Hematopoietic multipotent progenitor cell (in vitro differentiated cells): Measurements from ENCODE around the gene SIX1. TPM values are rescaled to one million over a fixed set of nuclear protein-coding genes. Genes with fewer than 3 reads are reported as not detected.

Source experiments
- DNase-seq, 3 donors: peaks; one replicate each; pipeline ENCODE4 v3.0.0-alpha.2; 2011 to 2015; ENCODE audit warnings: low read depth in 2 of 3, low spot score in 2 of 3
- total RNA-seq: library from RNA; depleted of rRNA; stranded (reverse); fragments of >200 nt; gene quantifications from one replicate; pipeline ENCODE4 v1.2.3, GENCODE V29; 2012

The SIX1 gene
- total RNA-seq, 1 donor, result not detected

DNA sequence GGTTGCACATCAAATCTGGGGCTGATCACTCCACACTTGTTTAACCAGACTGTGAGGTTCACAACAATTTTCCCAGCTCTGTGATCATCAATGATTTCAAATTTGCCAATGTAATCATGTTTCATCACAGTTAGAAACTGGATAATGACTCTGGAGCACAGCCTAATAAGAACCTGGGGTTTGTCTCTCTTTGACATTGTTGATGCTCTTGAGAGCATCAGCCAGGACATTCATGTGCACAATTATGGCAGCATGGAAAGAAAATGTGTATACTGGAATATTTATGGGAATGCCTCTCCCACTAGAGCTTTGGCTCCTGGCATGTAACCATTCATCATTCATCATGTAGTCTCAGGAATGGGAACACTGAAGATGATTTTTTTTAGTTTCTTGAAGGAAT lies 47.0 kb downstream of the SIX1 start:
- DNase-seq, result no peak

DNA sequence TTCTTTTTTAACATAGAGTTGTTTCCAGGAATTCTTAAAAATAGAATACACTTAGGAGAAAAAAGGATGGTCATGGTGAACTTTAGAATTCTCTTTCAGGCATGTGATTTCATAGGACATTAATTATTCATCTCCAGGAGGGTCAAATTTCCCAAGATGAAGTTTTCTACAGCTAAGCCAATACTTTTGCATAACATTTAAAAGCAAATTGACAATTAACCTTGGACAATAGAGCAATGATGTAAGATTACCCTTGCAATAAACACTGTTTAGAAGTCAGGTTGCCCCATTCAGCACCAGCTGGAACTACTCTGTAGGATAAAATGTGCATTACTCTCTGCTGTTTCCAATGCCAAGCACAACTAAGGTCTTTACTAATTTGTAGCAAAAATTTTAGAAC lies 49.5 kb downstream of the SIX1 start:
- no peak for DNase-seq

DNA sequence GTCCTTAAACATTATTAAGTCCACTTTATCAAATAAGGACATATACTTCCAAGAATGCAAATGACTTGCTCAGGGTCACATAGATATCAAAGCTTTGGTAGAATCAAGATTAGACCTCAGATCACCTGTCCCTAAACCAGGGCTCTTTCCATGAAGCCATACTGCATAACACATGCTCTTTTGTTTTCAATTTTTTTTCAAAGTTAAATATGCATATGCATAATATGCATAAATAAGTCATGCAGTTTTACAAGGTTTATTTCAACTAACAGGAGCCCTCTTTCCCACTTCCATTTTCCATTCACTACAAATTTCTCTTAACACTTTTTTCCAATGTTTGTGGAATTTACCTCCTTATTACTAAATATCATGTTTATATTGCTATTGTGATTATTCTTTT lies 53.1 kb downstream of the SIX1 start:
- no peak for DNase-seq

DNA sequence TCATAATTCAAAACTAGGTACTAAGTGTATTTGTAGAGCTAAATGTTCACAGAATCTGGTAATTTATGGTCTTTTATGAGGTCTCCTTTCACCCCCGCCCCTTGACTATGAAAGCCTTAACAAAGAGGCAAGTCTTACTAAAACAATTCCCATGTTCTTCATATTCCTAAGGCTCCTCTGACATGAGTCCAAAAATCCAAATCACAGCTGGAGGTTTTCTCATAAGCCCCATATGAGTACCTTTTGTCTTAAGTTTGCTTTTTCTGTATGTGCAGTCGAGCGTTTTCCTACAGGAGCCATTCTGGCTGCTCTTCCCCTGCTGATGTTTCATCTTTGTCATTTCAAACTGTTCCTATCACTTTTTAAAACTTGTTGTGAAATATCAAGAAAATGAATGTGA lies 55.2 kb downstream of the SIX1 start:
- DNase-seq, result no peak

Other genes with a start within 250 kb of the SIX1 start
- not detected for gene C14orf39, start 163.4 kb downstream of the SIX1 start, total RNA-seq
- gene SIX6, start 140.3 kb downstream of the SIX1 start, total RNA-seq, result not detected
- gene SIX4, start 74.9 kb upstream of the SIX1 start, total RNA-seq, result under 0.01 TPM
- gene MNAT1, start 85.3 kb upstream of the SIX1 start, total RNA-seq, result 14.3 TPM